BLaER1 treated with 17β-estradiol and CSF1 and Interleukin-3, amounts not matched to agents 10 nM and 100 nM (cell line): Measurements from ENCODE around the gene RGS3.
A peak's percentile ranks its signal among the peaks of the same experiment; 100 is the strongest.

ENCODE experiments used
- H3K27ac ChIP-seq, 11 experiments: shearing (Covaris generic); formaldehyde crosslinking; 2 replicates each; pipeline ENCODE4 v1.8.1; 2022
- H3K27me3 ChIP-seq, 11 experiments: shearing (Covaris generic); formaldehyde crosslinking; 2 replicates each; pipeline ENCODE4 v1.8.1; 2022
- H3K36me3 ChIP-seq, 11 experiments: shearing (Covaris generic); formaldehyde crosslinking; 2 replicates each; pipeline ENCODE4 v1.8.1; 2022
- H3K4me1 ChIP-seq, 10 experiments: shearing (Covaris generic); formaldehyde crosslinking; 2 replicates each; pipeline ENCODE4 v1.8.1; 2022
- H3K4me2 ChIP-seq, 11 experiments: shearing (Covaris generic); formaldehyde crosslinking; 2 replicates each; pipeline ENCODE4 v1.8.1; 2022
- H3K4me3 ChIP-seq, 10 experiments: shearing (Covaris generic); formaldehyde crosslinking; 2 replicates each; pipeline ENCODE4 v1.8.1; 2022
- H3K9ac ChIP-seq, 11 experiments: shearing (Covaris generic); formaldehyde crosslinking; 2 replicates each; pipeline ENCODE4 v1.8.1; 2022
- H3K9me3 ChIP-seq, 11 experiments: shearing (Covaris generic); formaldehyde crosslinking; replicated peaks in 1 of 11; 2 replicates each; pipeline ENCODE4 v1.8.1; 2022
- H4K20me1 ChIP-seq, 11 experiments: shearing (Covaris generic); formaldehyde crosslinking; 2 replicates each; pipeline ENCODE4 v1.8.1; 2022
- Cebpa-rat ChIP-seq, 11 experiments: shearing (Covaris generic); IDR thresholded peaks; 2 replicates each; pipeline ENCODE4 v1.8.1; 2022

Gene RGS3

GRCh38 chr9:113511047-113511521 is 47.6 kb downstream of the RGS3 start:
- Histone ChIP-seq H3K27me3 (peaks cover 0 to 17% (median 0%) of the 10 kb centered on the region in 11 experiments; a peak in 3 of 22 replicates), H3K4me2 (peak overlapping the region in 10 of 11 experiments; percentile 58 to 88 (median 82); a peak in 18 of 22 replicates)

GRCh38 chr9:113511856-113512761 is 48.6 kb downstream of the RGS3 start:
- Histone ChIP-seq H3K4me3 (peak overlapping the region in 1 of 10 experiments; percentile 26; a peak in 1 of 20 replicates), H4K20me1 (no peaks in the 10 kb centered on the region; a peak in 1 of 22 replicates), H3K4me2 (peak overlapping the region; percentile 58 to 88 (median 81)), H3K27me3 (peaks cover 0 to 17% (median 0%) of the 10 kb centered on the region in 11 experiments; a peak in 3 of 22 replicates), H3K27ac (peak overlapping the region in 8 of 11 experiments; percentile 5 to 46 (median 28); a peak in 11 of 22 replicates), H3K9ac (peak overlapping the region in 5 of 11 experiments; percentile 5 to 38 (median 22); a peak in 4 of 22 replicates), H3K4me1 (peaks cover 26 to 46% (median 40%) of the 10 kb centered on the region in 10 experiments), H3K36me3 (no peaks in the 10 kb centered on the region), H3K9me3 (no peaks in the 10 kb centered on the region)
- no peak for TF ChIP-seq Cebpa-rat (IDR thresholded peaks at IDR 0.05)

More at GRCh38 chr9:113511047-113511521, 47.6 kb downstream of the RGS3 start:
- no peak overlapping the region for H3K4me3 ChIP-seq
- no peak for TF ChIP-seq Cebpa-rat (IDR thresholded peaks at IDR 0.05)
- no peaks in the 10 kb centered on the region; a peak in 1 of 22 replicates for H4K20me1 ChIP-seq
- peaks cover 21 to 43% (median 34%) of the 10 kb centered on the region in 10 experiments for H3K4me1 ChIP-seq
- H3K9ac ChIP-seq, result no peak overlapping the region
- H3K27ac ChIP-seq, result no peak overlapping the region
- no peaks in the 10 kb centered on the region for H3K36me3 ChIP-seq
- no peaks in the 10 kb centered on the region for H3K9me3 ChIP-seq

GRCh38 chr9:113513111-113513510 is 49.6 kb downstream of the RGS3 start:
- Histone ChIP-seq H3K4me1 (peaks cover 36 to 52% (median 46%) of the 10 kb centered on the region in 10 experiments), H3K9me3 (no peaks in the 10 kb centered on the region), H4K20me1 (no peaks in the 10 kb centered on the region; a peak in 1 of 22 replicates), H3K9ac (no peak overlapping the region), H3K4me2 (peak overlapping the region in 10 of 11 experiments; percentile 58 to 88 (median 82); a peak in 15 of 22 replicates), H3K27ac (no peak overlapping the region), H3K36me3 (no peaks in the 10 kb centered on the region), H3K27me3 (peaks cover 0 to 17% (median 0%) of the 10 kb centered on the region in 11 experiments; a peak in 3 of 22 replicates), H3K4me3 (no peak overlapping the region)
- TF ChIP-seq Cebpa-rat (IDR thresholded peaks at IDR 0.05), result no peak

DNA sequence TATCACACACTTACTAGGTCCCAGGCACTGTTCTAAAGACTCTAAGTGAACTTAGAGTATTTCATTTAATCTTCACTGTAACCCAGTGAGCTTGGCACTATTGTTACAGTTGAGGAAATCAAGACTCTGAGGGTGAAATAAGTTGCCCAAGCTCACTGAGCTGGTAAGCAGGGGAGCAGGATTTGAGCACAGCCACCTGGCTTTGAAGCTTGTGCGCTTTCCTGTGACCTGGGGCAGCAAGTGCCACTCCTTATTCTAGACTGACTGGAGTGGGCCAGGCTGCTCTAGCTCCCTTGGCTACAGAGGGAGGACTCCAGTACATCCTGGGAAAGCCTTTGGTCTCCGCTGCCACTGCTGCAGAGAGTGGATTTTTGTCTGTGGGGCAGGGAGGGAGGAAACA is 50.0 kb downstream of the RGS3 start:
- TF ChIP-seq Cebpa-rat (IDR thresholded peaks at IDR 0.05), result no peak
- no peak overlapping the region; a peak in 1 of 22 replicates for H3K9ac ChIP-seq
- H3K4me3 ChIP-seq, result no peak overlapping the region
- H3K4me2 ChIP-seq, result peak overlapping the region in 4 of 11 experiments; percentile 58 to 85 (median 82); a peak in 2 of 22 replicates
- no peak overlapping the region for H3K27ac ChIP-seq
- H3K27me3 ChIP-seq, result peaks cover 0 to 17% (median 0%) of the 10 kb centered on the region in 11 experiments; a peak in 3 of 22 replicates
- no peaks in the 10 kb centered on the region for H3K36me3 ChIP-seq
- H3K9me3 ChIP-seq, result no peaks in the 10 kb centered on the region
- H3K4me1 ChIP-seq, result peaks cover 40 to 52% (median 47%) of the 10 kb centered on the region in 10 experiments
- no peaks in the 10 kb centered on the region; a peak in 1 of 22 replicates for H4K20me1 ChIP-seq

- peaks cover 42 to 57% (median 50%) of the 10 kb centered on the region in 10 experiments for H3K4me1 ChIP-seq
Observed at GRCh38 chr9:113514061-113514460, 50.5 kb downstream of the RGS3 start.

DNA sequence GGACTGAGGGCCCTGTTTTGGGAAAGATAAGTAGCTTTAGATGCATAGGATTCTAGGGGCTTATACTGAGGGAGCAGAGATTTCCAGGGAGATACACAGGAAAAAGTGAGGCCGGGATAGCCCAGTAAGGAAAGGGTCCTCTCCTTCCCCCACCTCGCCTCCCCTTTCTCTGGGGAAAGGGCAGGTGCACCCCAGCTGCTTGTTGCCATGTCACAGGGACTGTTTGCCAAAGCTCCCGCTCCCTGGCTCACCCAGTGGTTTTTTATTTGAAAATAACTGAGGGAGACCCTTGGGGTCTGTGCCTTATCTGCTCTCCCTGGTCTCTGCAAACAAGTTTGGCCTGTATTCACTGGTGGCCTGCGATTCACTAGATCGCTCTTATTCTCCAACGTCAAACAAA is 51.2 kb downstream of the RGS3 start:
- no peaks in the 10 kb centered on the region for H3K36me3 ChIP-seq
- no peaks in the 10 kb centered on the region; a peak in 1 of 22 replicates for H4K20me1 ChIP-seq
- no peak overlapping the region for H3K4me3 ChIP-seq
- TF ChIP-seq Cebpa-rat (IDR thresholded peaks at IDR 0.05), result no peak
- peaks cover 0 to 17% (median 0%) of the 10 kb centered on the region in 11 experiments; a peak in 3 of 22 replicates for H3K27me3 ChIP-seq
- no peak overlapping the region for H3K4me2 ChIP-seq
- no peaks in the 10 kb centered on the region for H3K9me3 ChIP-seq
- H3K4me1 ChIP-seq, result peaks cover 42 to 57% (median 50%) of the 10 kb centered on the region in 10 experiments
- no peak overlapping the region for H3K9ac ChIP-seq
- no peak overlapping the region for H3K27ac ChIP-seq

More at GRCh38 chr9:113514061-113514460, 50.5 kb downstream of the RGS3 start:
- H3K4me2 ChIP-seq, result no peak overlapping the region
- H3K27me3 ChIP-seq, result peaks cover 0 to 17% (median 0%) of the 10 kb centered on the region in 11 experiments; a peak in 3 of 22 replicates
- H3K4me3 ChIP-seq, result no peak overlapping the region
- no peak for TF ChIP-seq Cebpa-rat (IDR thresholded peaks at IDR 0.05)
- no peak overlapping the region; a peak in 1 of 22 replicates for H3K9ac ChIP-seq
- no peaks in the 10 kb centered on the region for H3K36me3 ChIP-seq
- H4K20me1 ChIP-seq, result no peaks in the 10 kb centered on the region; a peak in 1 of 22 replicates
- no peaks in the 10 kb centered on the region for H3K9me3 ChIP-seq
- H3K27ac ChIP-seq, result no peak overlapping the region

GRCh38 chr9:113515862-113516261 is 52.3 kb downstream of the RGS3 start:
- Histone ChIP-seq H3K4me1 (peaks cover 48 to 63% (median 53%) of the 10 kb centered on the region in 10 experiments), H3K9ac (no peak overlapping the region), H3K36me3 (no peaks in the 10 kb centered on the region), H3K27ac (no peak overlapping the region), H3K9me3 (no peaks in the 10 kb centered on the region), H3K4me3 (no peak overlapping the region), H3K27me3 (peaks cover 0 to 17% (median 0%) of the 10 kb centered on the region in 11 experiments; a peak in 3 of 22 replicates), H3K4me2 (no peak overlapping the region), H4K20me1 (no peaks in the 10 kb centered on the region; a peak in 1 of 22 replicates)
- no peak for TF ChIP-seq Cebpa-rat (IDR thresholded peaks at IDR 0.05)

DNA sequence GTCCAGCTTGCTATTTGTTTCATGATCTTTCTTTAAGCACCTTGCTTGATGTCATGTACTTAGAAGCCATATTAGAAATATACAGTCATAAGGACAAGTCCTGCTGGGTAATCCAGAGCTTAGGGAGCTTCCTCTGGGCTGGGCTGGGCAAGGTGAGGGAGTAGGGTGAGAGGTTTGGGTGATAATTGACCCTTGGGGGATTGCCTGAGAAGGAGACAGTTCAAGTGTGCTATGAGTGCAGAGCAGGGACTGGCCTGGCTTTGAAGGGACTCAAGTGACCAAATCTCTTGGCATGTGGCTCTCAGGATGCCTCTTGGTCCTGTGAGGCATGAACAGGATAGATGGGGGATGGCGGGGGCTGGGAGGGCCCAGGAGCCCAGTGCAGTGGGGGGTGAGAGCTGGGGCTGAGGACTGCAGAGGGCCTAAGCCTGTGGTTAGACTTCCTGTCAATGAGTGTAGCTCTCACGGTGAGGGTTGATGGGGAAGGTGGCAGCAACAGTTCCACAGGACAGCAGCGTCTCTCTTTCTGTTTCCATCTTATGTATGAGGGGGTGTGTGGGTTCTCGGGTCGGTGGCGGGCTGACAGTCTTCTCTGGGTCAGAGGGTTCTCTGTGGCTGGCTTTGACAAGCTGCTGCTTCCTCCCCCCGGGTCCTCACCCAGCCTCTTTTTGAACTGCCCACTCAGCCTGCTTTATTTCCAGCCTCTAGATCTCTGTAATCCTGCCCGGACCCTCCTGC is 53.5 kb downstream of the RGS3 start:
- peak overlapping the region; percentile 57 to 83 (median 71) for H3K4me2 ChIP-seq
- peaks cover 37 to 53% (median 43%) of the 10 kb centered on the region in 10 experiments for H3K4me1 ChIP-seq
- peaks cover 0 to 23% (median 0%) of the 10 kb centered on the region in 11 experiments; a peak in 3 of 22 replicates for H3K27me3 ChIP-seq
- H3K4me3 ChIP-seq, result no peak overlapping the region
- peak overlapping the region in 8 of 11 experiments; percentile 17 to 54 (median 40); a peak in 10 of 22 replicates for H3K27ac ChIP-seq
- no peaks in the 10 kb centered on the region; a peak in 1 of 22 replicates for H4K20me1 ChIP-seq
- peak overlapping the region in 6 of 11 experiments; percentile 4 to 59 (median 29); a peak in 10 of 22 replicates for H3K9ac ChIP-seq
- H3K36me3 ChIP-seq, result no peaks in the 10 kb centered on the region
- H3K9me3 ChIP-seq, result no peaks in the 10 kb centered on the region
- no peak for TF ChIP-seq Cebpa-rat (IDR thresholded peaks at IDR 0.05)
